HG02852 (cell line): ENCODE data around the gene ACSM6.

ENCODE experiments used
- ATAC-seq: cut with Tn5 transposase; IDR thresholded peaks from one replicate; pipeline ENCODE4 v1.9.1; 2021; ENCODE audit warnings: mild to moderate bottlenecking, moderate library complexity; ENCODE audit not compliant: unreplicated experiment

ACSM6 gene

GRCh38 chr10:95243318-95243617 is 49.2 kb downstream of the ACSM6 start:
- ATAC-seq = no peak

DNA sequence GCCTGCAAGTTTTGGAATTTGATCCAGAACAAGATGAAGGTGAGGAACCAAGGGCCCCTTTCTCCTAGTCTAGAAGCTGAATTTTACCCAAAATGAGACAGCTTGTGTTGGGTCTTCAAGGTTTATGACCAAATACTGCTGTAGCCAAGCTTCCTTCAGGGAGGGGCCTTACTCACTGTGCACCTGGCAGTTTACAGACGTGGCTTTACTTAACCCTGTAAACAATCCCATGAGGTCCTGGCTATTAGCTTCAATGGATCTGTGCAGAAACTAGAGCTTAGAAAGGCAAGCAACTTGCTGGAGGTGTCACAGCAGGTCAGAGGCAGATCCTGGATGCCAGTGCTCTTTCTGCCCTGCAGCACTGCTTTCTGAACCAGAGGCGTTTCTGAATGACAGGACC is 50.1 kb downstream of the ACSM6 start:
- ATAC-seq = no peak

- peak; percentile 84 for ATAC-seq
Measured at GRCh38 chr10:95245425-95246055, 51.5 kb downstream of the ACSM6 start.

GRCh38 chr10:95246582-95247051 is 52.6 kb downstream of the ACSM6 start:
- peak; percentile 29 for ATAC-seq

GRCh38 chr10:95247200-95247880 is 53.3 kb downstream of the ACSM6 start:
- ATAC-seq = no peak

GRCh38 chr10:95247881-95248583 is 54.0 kb downstream of the ACSM6 start:
- ATAC-seq = no peak

DNA sequence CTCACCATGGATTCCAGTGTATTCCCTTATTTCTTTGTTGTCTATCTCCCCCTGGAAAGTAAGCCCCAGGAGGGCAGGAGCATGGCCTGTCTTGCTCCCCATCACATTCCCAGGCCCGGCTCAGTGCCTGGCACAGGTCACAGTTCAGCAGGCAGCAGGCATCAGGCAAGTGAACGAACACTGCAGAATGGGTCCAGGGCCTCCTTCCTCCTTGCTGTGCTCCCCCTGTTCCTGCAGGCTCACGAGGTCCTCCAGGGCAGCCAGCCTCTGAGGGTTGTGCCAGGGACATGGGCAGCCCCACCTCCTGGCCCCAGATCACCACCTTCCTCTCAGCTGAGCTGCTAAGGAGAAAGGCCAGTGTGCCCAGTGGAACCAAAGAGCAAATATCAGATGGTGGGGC is 55.0 kb downstream of the ACSM6 start:
- no peak for ATAC-seq

GRCh38 chr10:95249467-95249866 is 55.4 kb downstream of the ACSM6 start:
- no peak for ATAC-seq

- ATAC-seq = no peak
Measured at GRCh38 chr10:95250856-95251255, 56.8 kb downstream of the ACSM6 start.

DNA sequence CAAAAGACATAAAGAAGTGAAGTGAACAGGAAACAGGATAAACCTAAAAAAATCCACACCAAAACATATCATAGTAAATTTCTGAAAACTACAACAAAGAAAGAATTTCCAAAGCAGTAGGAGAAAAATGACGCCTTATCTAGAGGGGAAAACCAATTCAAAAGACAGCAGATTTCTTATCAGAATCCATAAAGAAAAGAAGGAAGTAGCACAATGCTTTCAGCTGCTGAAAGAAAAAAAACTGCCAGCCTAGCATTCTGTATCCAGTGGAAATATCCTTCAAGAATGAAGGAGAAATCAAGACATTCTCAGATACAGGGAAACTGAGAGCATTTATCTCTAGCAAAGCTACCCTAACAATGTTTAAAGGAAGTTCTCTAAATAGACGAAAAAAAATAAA is 59.0 kb downstream of the ACSM6 start:
- no peak for ATAC-seq

DNA sequence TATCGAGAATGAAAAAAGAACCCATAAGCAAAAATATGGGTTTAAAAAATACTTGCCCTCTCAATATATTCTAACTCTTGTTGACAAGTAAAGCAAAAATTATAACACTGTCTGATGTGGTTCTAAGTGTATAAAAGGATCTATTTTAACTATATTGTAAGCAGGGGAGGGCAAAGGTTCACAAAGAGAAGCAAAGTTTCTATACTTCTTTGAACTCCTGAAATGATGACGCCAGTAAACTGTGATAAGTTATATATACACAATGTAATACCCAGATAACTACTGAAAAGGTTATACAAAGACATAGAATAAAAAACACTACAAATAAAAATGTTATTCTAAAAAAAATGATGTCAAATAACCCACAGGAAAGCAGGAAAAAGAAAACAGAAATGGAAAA is 59.6 kb downstream of the ACSM6 start:
- no peak for ATAC-seq

- no peak for ATAC-seq
Measured at GRCh38 chr10:95254629-95255028, 60.6 kb downstream of the ACSM6 start.

GRCh38 chr10:95256268-95256667 is 62.2 kb downstream of the ACSM6 start:
- no peak for ATAC-seq

DNA sequence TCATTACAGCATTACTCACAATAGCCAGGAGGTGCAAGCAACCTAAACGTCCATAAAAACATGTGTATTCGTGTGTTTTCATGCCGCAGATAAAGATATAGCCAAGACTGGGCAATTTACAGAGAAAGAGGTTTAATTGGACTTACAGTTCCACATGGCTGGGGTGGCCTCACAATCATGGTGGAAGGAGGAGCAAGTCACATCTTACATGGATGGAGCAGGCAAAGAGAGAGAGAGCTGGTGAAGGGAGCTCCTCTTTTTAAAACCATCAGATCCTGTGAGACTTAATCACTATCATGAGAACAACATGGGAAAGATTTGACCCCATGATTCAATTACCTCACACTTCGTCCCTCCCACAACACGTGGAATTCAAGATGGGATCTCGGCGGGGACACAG is 63.8 kb downstream of the ACSM6 start:
- no peak for ATAC-seq

DNA sequence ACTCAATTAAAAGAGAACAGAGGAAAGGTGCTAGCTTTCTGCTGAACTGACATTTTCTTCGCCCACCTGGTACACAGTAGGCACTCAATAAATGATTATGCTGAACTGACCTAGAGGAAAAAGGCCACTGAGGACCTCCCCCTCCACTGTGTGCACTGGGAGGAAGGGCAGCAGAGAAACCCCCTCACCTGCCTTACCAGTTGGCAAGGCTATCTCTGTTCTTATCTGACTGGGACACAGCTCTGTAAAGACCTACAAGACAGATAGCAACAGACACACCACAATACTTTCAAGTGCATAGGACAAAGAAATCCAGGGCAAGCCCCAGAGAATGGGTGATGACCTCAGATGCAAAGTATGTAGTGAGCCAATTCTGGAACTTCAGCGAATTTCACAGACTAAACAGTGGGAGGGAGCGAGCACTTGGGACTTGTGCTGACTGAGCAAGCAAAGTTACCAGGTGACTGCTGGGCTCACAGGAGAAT is 66.4 kb downstream of the ACSM6 start:
- peak; percentile 78 for ATAC-seq

GRCh38 chr10:95260909-95261552 is 67.0 kb downstream of the ACSM6 start:
- no peak for ATAC-seq

- no peak for ATAC-seq
Measured at GRCh38 chr10:95261926-95262325, 67.9 kb downstream of the ACSM6 start.

DNA sequence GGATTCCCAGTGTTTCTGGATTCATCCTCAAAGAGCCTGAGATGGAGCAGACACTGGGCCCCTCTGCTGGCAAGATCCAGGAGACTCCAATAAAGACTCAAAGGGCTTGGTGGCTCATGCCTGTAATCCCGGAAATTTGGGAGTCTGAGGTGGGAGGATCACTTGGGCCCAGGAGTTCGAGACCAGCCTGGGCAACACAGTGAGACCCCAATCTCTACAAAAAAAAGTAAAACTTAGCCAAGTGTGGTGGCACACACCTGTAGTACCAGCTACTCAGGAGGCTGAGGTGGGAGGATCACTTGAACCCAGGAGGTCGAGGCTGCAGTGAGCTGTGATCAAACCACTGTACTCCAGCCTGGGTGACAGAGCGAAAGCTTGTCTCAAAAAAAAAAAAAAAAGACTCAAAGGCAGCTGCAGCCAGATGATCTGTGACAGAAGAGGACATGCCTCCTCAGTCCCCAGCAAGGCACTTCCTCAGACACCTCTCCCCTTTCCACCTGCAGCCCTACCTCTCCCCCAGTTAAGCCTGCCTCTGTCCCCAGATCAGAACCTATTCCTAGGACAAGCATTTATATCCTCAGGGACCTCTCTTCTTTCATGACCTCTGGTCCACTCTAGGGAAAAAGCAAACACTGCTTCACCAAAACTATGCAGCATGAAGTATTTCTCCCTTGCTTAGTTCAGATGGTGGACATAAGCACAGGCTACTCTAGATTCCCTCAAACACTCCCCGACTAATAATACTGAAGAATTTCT is 68.9 kb downstream of the ACSM6 start:
- ATAC-seq = no peak

DNA sequence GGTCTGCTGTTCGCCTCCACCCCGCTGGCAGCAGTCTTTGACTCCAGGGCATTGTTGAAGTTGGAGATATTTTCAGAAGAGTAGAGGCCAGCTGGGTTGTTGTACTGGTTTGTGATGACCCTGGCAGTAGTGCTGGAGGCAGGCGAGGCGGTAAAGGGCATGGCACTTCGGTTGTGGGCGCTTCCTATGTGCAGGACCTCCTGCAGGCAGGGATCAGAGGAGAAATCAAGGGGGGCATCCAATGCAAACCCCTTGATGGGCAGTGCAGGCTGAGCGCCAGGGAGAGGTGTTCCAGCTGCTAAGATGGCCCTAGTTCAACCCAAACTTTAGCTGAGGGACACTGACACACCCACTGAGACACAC is 69.8 kb downstream of the ACSM6 start:
- ATAC-seq = no peak

DNA sequence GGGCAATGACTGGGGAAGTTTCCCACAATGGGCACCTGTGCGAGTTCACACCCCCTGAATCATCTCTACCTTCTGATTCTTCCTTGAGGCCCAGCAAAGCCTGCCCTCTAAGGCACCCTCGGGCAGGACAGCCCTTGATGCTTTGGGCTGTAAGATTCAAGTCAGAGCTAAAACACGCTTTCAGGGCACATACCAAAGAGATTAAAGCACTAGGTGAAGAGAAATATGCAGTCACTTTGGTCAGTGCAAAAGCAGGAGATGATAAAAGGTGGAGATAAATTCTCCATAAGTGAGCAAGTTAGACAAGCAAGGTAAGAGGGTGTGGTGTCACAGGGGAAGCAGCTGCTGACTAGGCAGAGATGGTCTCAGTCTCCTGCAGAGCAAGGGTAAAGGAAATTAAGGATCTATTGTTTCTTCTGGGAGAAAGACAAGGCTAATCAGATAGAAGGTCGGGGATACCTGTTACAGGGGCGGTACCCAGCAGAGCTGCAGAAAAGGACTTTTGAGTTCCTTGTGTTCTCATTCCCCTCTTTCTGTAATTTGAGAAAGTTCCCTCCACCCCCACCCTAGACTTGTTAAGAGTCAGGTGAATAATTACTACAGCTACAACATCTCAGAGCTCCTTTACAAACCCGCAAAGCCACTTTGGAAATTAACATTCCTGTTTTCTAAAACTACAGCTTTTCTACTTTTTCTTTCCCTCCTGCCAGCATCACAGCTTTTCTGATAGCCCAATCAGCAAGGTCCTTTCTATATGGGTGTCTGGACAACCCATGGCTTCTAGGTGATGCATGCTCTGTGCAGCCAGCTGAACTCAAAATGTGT is 70.4 kb downstream of the ACSM6 start:
- ATAC-seq = no peak
